ENCODE measurements around the gene HPRT1. TPM values are rescaled to one million over a fixed set of nuclear protein-coding genes. Genes with fewer than 3 reads are reported as not detected.
"Not testable (repeated sequence)": the region's sequence is repeated elsewhere in the genome, so short reads cannot be mapped to it uniquely, and the experiment has no call there.

Gene HPRT1
- polyA plus RNA-seq, 3 donors from 2014 or later = 57.6 to 99.1 (median 74.1) TPM

- H3K27me3 Mint-ChIP-seq (ENCODE audit: low read depth in 3 of 3) = peaks cover 0 to 2% (median 0%) of the 10 kb centered on the region in 3 donors
- no peak overlapping the region for H3K27ac Mint-ChIP-seq
- peaks cover 5 to 10% of the 10 kb centered on the region in 2 donors for H3K4me1 Mint-ChIP-seq
- H3K4me3 Mint-ChIP-seq = no peak overlapping the region
- H3K9me3 Mint-ChIP-seq = no peaks in the 10 kb centered on the region
- DNase-seq = no peak
- no peaks in the 10 kb centered on the region for H3K36me3 Mint-ChIP-seq
Observed at GRCh38 chrX:134457708-134458107, 2.3 kb upstream of the HPRT1 start.

- DNase-seq = no peak
- H3K9me3 Mint-ChIP-seq = no peaks in the 10 kb centered on the region
- H3K36me3 Mint-ChIP-seq = no peaks in the 10 kb centered on the region
- peaks cover 0 to 2% (median 2%) of the 10 kb centered on the region in 3 donors for H3K27me3 Mint-ChIP-seq (ENCODE audit: low read depth in 3 of 3)
- H3K27ac Mint-ChIP-seq = peak overlapping the region in 1 of 6 donors; percentile 28
- peak overlapping the region; percentile 76 to 90 (median 81) for H3K4me3 Mint-ChIP-seq
- H3K4me1 Mint-ChIP-seq = peaks cover 7 to 18% of the 10 kb centered on the region in 2 donors
Observed at GRCh38 chrX:134459683-134460004, 321 bp upstream of the HPRT1 start.

- peak overlapping the region; percentile 80 to 90 (median 86) for H3K4me3 Mint-ChIP-seq
- H3K27me3 Mint-ChIP-seq (ENCODE audit: low read depth in 3 of 3) = peaks cover 0 to 3% (median 2%) of the 10 kb centered on the region in 3 donors
- H3K27ac Mint-ChIP-seq = peak overlapping the region in 3 of 6 donors; percentile 23 to 71 (median 58)
- H3K4me1 Mint-ChIP-seq = peaks cover 7 to 18% of the 10 kb centered on the region in 2 donors
- no peaks in the 10 kb centered on the region for H3K36me3 Mint-ChIP-seq
- no peak for DNase-seq
- no peaks in the 10 kb centered on the region for H3K9me3 Mint-ChIP-seq
Observed at GRCh38 chrX:134460862-134461220, 876 bp downstream of the HPRT1 start.

DNA sequence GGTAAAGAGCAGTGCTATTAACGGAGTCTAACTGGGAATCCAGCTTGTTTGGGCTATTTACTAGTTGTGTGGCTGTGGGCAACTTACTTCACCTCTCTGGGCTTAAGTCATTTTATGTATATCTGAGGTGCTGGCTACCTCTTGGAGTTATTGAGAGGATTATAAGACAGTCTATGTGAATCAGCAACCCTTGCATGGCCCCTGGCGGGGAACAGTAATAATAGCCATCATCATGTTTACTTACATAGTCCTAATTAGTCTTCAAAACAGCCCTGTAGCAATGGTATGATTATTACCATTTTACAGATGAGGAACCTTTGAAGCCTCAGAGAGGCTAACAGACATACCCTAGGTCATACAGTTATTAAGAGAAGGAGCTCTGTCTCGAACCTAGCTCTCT is 1.5 kb downstream of the HPRT1 start:
- no peaks in the 10 kb centered on the region for H3K9me3 Mint-ChIP-seq
- no peak for DNase-seq
- no peaks in the 10 kb centered on the region for H3K36me3 Mint-ChIP-seq
- peak overlapping the region in 1 of 6 donors; percentile 23 for H3K27ac Mint-ChIP-seq
- peaks cover 7 to 18% of the 10 kb centered on the region in 2 donors for H3K4me1 Mint-ChIP-seq
- H3K27me3 Mint-ChIP-seq (ENCODE audit: low read depth in 3 of 3) = peaks cover 0 to 4% (median 2%) of the 10 kb centered on the region in 3 donors
- H3K4me3 Mint-ChIP-seq = peak overlapping the region in 3 of 5 donors; percentile 86 to 90 (median 89)

DNA sequence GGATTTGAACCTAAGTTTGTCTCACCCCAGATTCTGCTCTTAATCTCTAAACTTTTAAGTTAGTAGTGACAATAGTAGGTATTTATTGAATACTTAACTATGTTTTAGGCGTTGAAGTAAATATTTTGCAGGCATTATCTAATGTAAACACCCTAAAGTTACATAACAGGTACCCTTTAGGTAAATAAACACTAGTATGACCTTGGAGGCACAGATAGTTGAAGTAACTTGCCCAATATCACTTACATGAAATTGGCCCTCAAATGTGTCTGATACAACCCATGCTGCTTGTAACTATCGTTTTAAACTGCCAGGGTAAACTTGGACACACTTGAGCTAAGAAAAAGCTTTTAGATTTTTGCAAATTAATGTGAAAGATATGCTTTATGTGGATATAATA is 3.0 kb downstream of the HPRT1 start:
- H3K36me3 Mint-ChIP-seq = no peaks in the 10 kb centered on the region
- no peak overlapping the region for H3K4me3 Mint-ChIP-seq
- H3K9me3 Mint-ChIP-seq = no peaks in the 10 kb centered on the region
- DNase-seq = no peak
- H3K4me1 Mint-ChIP-seq = peaks cover 7 to 18% of the 10 kb centered on the region in 2 donors
- H3K27ac Mint-ChIP-seq = no peak overlapping the region
- H3K27me3 Mint-ChIP-seq (ENCODE audit: low read depth in 3 of 3) = peaks cover 0 to 4% (median 4%) of the 10 kb centered on the region in 3 donors

DNA sequence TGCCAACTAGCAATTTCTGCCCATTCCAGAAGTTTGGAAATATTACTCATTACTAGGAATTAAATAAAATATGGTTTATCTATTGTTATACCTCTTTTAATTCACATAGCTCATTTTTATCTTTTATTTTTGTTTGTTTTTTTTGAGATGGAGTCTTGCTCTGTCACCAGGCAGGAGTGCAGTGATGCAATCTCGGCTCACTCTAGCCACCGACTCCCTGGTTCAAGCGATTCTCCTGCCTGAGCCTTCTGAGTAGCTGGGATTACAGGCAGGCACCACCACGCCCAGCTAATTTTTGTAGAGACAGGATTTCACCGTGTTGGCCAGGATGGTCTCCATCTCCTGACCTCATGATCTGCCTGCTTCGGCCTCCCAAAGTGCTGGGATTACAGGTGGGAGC is 4.5 kb downstream of the HPRT1 start:
- not testable (repeated sequence) for DNase-seq; H3K27me3 Mint-ChIP-seq (ENCODE audit: low read depth in 3 of 3); H3K4me3 Mint-ChIP-seq; H3K27ac Mint-ChIP-seq; H3K36me3 Mint-ChIP-seq; H3K9me3 Mint-ChIP-seq
- peaks cover 7 to 18% of the 10 kb centered on the region in 2 donors for H3K4me1 Mint-ChIP-seq

DNA sequence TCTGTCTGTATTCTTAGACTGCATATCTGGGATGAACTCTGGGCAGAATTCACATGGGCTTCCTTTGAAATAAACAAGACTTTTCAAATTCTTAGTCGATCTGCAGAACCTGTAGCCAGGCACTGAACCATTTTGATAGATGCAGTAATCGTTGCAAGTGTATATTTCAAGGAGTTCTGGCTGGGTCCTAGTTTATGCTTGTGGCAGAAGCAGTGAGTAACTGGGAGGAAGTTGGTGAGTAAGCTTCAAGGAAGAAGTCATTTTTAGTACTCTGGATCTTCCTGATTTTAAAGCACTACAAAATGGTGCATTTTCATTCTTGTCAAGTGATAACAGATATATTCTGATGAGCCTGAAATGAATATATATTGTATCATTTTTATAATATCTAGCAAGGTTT is 9.5 kb downstream of the HPRT1 start:
- no peaks in the 10 kb centered on the region for H3K9me3 Mint-ChIP-seq
- no peaks in the 10 kb centered on the region for H3K4me1 Mint-ChIP-seq
- no peaks in the 10 kb centered on the region for H3K36me3 Mint-ChIP-seq
- H3K27ac Mint-ChIP-seq = no peak overlapping the region
- H3K27me3 Mint-ChIP-seq (ENCODE audit: low read depth in 3 of 3) = peaks cover 0 to 4% (median 2%) of the 10 kb centered on the region in 3 donors
- no peak overlapping the region for H3K4me3 Mint-ChIP-seq
- no peak for DNase-seq

DNA sequence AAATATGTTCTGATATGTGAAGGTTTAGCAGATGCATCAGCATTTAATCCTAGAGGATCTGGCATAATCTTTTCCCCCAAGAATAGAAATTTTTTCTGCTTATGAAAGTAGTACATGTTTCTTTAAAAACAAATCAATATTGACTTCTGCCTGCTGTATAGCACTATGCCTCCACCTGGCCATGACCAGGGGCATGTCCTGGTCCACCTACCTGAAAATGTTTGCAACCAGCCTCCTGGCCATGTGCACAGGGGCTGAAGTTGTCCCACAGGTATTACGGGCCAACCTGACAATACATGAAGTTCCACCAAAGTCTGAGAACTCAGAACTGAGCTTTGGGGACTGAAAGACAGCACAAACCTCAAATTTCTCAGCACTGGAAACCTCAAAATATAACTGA is 10.0 kb downstream of the HPRT1 start:
- peaks cover 0 to 4% (median 2%) of the 10 kb centered on the region in 3 donors for H3K27me3 Mint-ChIP-seq (ENCODE audit: low read depth in 3 of 3)
- H3K9me3 Mint-ChIP-seq = no peaks in the 10 kb centered on the region
- DNase-seq = no peak
- H3K27ac Mint-ChIP-seq = no peak overlapping the region
- no peak overlapping the region for H3K4me3 Mint-ChIP-seq
- H3K36me3 Mint-ChIP-seq = no peaks in the 10 kb centered on the region
- no peaks in the 10 kb centered on the region for H3K4me1 Mint-ChIP-seq

DNA sequence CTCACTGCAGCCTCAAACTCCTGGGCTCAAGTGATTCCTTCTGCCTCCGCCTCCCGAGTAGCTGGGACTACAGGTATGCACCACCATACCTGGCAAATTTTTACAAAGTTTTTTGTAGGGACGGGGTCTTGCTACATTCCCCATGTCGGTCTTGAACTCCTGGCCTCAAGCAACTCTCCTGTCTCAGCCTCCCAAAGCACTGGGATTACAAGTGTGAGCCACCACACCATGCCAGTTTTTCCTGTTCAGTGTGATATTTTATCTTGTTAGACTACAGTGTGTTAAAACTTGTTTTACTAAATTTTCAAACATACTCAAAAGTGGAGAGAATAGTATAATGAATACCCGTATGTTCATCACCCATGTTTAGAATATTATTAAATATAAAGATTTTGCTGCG is 12.1 kb downstream of the HPRT1 start:
- Mint-ChIP-seq H3K27me3 (ENCODE audit: low read depth in 3 of 3) (peaks cover 0 to 4% (median 0%) of the 10 kb centered on the region in 3 donors), H3K4me1 (no peaks in the 10 kb centered on the region), H3K36me3 (no peaks in the 10 kb centered on the region), H3K4me3 (no peak overlapping the region), H3K9me3 (no peaks in the 10 kb centered on the region), H3K27ac (no peak overlapping the region)
- no peak for DNase-seq

- no peak for DNase-seq
- no peak overlapping the region for H3K4me3 Mint-ChIP-seq
- no peaks in the 10 kb centered on the region for H3K36me3 Mint-ChIP-seq
- H3K27ac Mint-ChIP-seq = no peak overlapping the region
- no peaks in the 10 kb centered on the region for H3K9me3 Mint-ChIP-seq
- H3K27me3 Mint-ChIP-seq (ENCODE audit: low read depth in 3 of 3) = peaks cover 0 to 2% (median 0%) of the 10 kb centered on the region in 3 donors
- H3K4me1 Mint-ChIP-seq = no peaks in the 10 kb centered on the region
Observed at GRCh38 chrX:134476284-134476683, 16.3 kb downstream of the HPRT1 start.

- H3K27ac Mint-ChIP-seq = no peak overlapping the region
Observed at GRCh38 chrX:134478374-134478773, 18.4 kb downstream of the HPRT1 start.

DNA sequence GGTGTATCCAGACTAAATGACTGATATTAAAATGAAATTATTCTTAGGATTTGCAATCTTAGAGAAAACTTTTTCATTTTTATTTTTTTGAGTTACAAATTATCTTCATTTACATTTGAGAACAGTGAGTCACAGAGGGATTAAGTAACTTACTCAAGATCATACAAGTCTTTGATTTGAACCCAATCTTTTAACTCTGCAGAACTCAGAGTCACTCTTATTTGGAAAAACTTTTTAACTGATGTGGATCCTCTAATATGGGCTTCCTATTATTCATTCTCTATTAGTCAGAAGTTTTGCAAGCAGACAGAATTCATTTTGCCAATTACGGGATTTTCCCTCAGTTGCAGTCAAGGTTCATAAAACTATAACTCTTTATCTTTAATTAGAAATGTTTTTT is 20.1 kb downstream of the HPRT1 start:
- no peaks in the 10 kb centered on the region for H3K36me3 Mint-ChIP-seq
- H3K4me1 Mint-ChIP-seq = peaks cover 0 to 7% of the 10 kb centered on the region in 2 donors
- no peak for DNase-seq
- no peaks in the 10 kb centered on the region for H3K9me3 Mint-ChIP-seq
- no peak overlapping the region for H3K4me3 Mint-ChIP-seq
- H3K27me3 Mint-ChIP-seq (ENCODE audit: low read depth in 3 of 3) = no peaks in the 10 kb centered on the region
- no peak overlapping the region for H3K27ac Mint-ChIP-seq

More at GRCh38 chrX:134478374-134478773, 18.4 kb downstream of the HPRT1 start:
- no peak overlapping the region for H3K4me3 Mint-ChIP-seq
- no peaks in the 10 kb centered on the region for H3K36me3 Mint-ChIP-seq
- H3K9me3 Mint-ChIP-seq = no peaks in the 10 kb centered on the region
- peaks cover 0 to 7% of the 10 kb centered on the region in 2 donors for H3K4me1 Mint-ChIP-seq
- DNase-seq = no peak
- peaks cover 0 to 2% (median 0%) of the 10 kb centered on the region in 3 donors for H3K27me3 Mint-ChIP-seq (ENCODE audit: low read depth in 3 of 3)

DNA sequence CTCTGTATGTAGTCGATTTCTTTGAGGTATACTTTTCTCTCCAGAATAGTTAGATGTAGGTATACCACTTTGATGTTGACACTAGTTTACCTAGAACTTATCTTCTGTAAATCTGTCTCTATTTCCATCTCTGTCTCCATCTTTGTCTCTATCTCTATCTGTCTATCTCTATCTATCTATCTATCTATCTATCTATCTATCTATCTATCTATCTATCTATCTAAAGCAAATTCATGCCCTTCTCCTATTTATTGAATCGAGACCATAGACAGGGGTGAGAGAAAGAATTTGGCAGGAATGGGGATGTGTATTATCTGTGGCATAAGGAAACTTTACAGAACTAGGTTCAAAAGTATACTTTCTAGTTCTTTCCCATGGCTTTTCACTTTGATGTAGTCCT is 21.4 kb downstream of the HPRT1 start:
- Mint-ChIP-seq H3K27me3 (ENCODE audit: low read depth in 3 of 3) (peaks cover 0 to 1% (median 0%) of the 10 kb centered on the region in 3 donors), H3K9me3 (no peaks in the 10 kb centered on the region), H3K36me3 (no peaks in the 10 kb centered on the region), H3K27ac (no peak overlapping the region), H3K4me1 (peaks cover 0 to 7% of the 10 kb centered on the region in 2 donors), H3K4me3 (no peak overlapping the region)
- no peak for DNase-seq

- Mint-ChIP-seq H3K27me3 (ENCODE audit: low read depth in 3 of 3) (peaks cover 0 to 1% (median 0%) of the 10 kb centered on the region in 3 donors), H3K27ac (no peak overlapping the region), H3K9me3 (no peaks in the 10 kb centered on the region), H3K36me3 (no peaks in the 10 kb centered on the region), H3K4me1 (peaks cover 0 to 7% of the 10 kb centered on the region in 2 donors), H3K4me3 (no peak overlapping the region)
- no peak for DNase-seq
Observed at GRCh38 chrX:134482371-134482770, 22.4 kb downstream of the HPRT1 start.

- Mint-ChIP-seq H3K9me3 (no peaks in the 10 kb centered on the region), H3K4me1 (peaks cover 0 to 7% of the 10 kb centered on the region in 2 donors), H3K27ac (no peak overlapping the region), H3K4me3 (no peak overlapping the region), H3K27me3 (ENCODE audit: low read depth in 3 of 3) (peaks cover 0 to 1% (median 0%) of the 10 kb centered on the region in 3 donors), H3K36me3 (no peaks in the 10 kb centered on the region)
- peak; percentile 14 to 41 (median 35) for DNase-seq
Observed at GRCh38 chrX:134484039-134484438, 24.1 kb downstream of the HPRT1 start.

Data from immature natural killer cell (primary cell).